Neural cell (in vitro differentiated cells): ENCODE results near the gene PRSS38. TPM values are rescaled to one million over a fixed set of nuclear protein-coding genes. Genes with fewer than 3 reads are reported as not detected.

Experiments used
- H2AFZ ChIP-seq: fragments of 200-600, 300-800 bp; sonication (generic), shearing (Covaris generic); 2 replicates; pipeline ENCODE4 v1.6.0; 2014; ENCODE audit warnings: low read depth, mild to moderate bottlenecking, antibody characterized with exemption, low read length, moderate library complexity
- H3F3A ChIP-seq: fragments of 200-600 bp; shearing (Covaris generic); 2 replicates; pipeline ENCODE4 v1.6.1; 2016; ENCODE audit warnings: mild to moderate bottlenecking, moderate library complexity, mixed read lengths, antibody characterized with exemption, low read length; ENCODE audit not compliant: insufficient read depth, poor library complexity, severe bottlenecking
- H3K27ac ChIP-seq: fragments of 200-600, 300-800 bp; sonication (generic), shearing (Covaris generic); 2 replicates; pipeline ENCODE4 v1.5.1; 2014; ENCODE audit warnings: mild to moderate bottlenecking, low read length, moderate library complexity
- H3K27me3 ChIP-seq: fragments of 300-800, 200-600 bp; sonication (generic), shearing (Covaris generic); 2 replicates; pipeline ENCODE4 v1.6.0; 2014; ENCODE audit warnings: mild to moderate bottlenecking, low read depth, low read length, moderate library complexity; ENCODE audit not compliant: insufficient read depth
- H3K36me3 ChIP-seq: fragments of 300-800, 200-600 bp; sonication (generic), shearing (Covaris generic); 2 replicates; pipeline ENCODE4 v1.5.1; 2014; ENCODE audit warnings: mild to moderate bottlenecking, antibody characterized with exemption, low read length, moderate library complexity; ENCODE audit not compliant: insufficient read depth
- H3K4me2 ChIP-seq: fragments of 300-800, 200-600 bp; sonication (generic), shearing (Covaris generic); 2 replicates; pipeline ENCODE4 v1.6.0; 2014; ENCODE audit warnings: mild to moderate bottlenecking, low read length
- H3K4me3 ChIP-seq: fragments of 300-800, 200-600 bp; sonication (generic), shearing (Covaris generic); 2 replicates; pipeline ENCODE4 v1.5.1; 2014; ENCODE audit warnings: mild to moderate bottlenecking, low read length, moderate library complexity
- H3K79me2 ChIP-seq: fragments of 200-600 bp; shearing (Covaris generic); replicated peaks from 2 replicates; pipeline ENCODE4 v1.6.0; 2014; ENCODE audit warnings: mild to moderate bottlenecking, low read length, moderate library complexity; ENCODE audit not compliant: insufficient read depth
- H3K9ac ChIP-seq: fragments of 300-800, 200-600 bp; sonication (generic), shearing (Covaris generic); 2 replicates; pipeline ENCODE4 v1.6.1; 2016; ENCODE audit warnings: mild to moderate bottlenecking, low read length, mixed read lengths
- H3K9me2 ChIP-seq: fragments of 200-600 bp; shearing (Covaris generic); 2 replicates; pipeline ENCODE4 v1.6.1; 2016; ENCODE audit warnings: mild to moderate bottlenecking, low read length, mixed read lengths; ENCODE audit not compliant: insufficient read depth
- H3K9me3 ChIP-seq: fragments of 200-600, 300-800 bp; sonication (generic), shearing (Covaris generic); 2 replicates; pipeline ENCODE4 v1.6.1; 2016; ENCODE audit warnings: mild to moderate bottlenecking, mixed run types, low read length, moderate library complexity, mixed read lengths
- H4K20me1 ChIP-seq: fragments of 200-600 bp; shearing (Covaris generic); 2 replicates; pipeline ENCODE4 v1.6.1; 2016; ENCODE audit warnings: mild to moderate bottlenecking, mixed run types; ENCODE audit not compliant: insufficient read depth
- EP300 ChIP-seq: fragments of 450-650 bp; conservative IDR thresholded peaks from 2 replicates; pipeline ENCODE4 v1.6.1; 2014; ENCODE audit warnings: antibody characterized with exemption, mild to moderate bottlenecking, moderate library complexity; ENCODE audit not compliant: poor library complexity, severe bottlenecking
- EZH2 ChIP-seq: fragments of 200-600, 300-800 bp; shearing (Covaris generic), sonication (generic); IDR thresholded peaks from 2 replicates; pipeline ENCODE4 v1.6.1; 2014; ENCODE audit warnings: antibody characterized with exemption, low read length, borderline replicate concordance, mild to moderate bottlenecking; ENCODE audit not compliant: insufficient read depth, poor library complexity, severe bottlenecking
- MXI1 ChIP-seq: fragments of 450-650 bp; conservative IDR thresholded peaks from 2 replicates; pipeline ENCODE4 v1.6.1; 2014; ENCODE audit warnings: antibody characterized with exemption, mild to moderate bottlenecking; ENCODE audit not compliant: poor library complexity, severe bottlenecking
- POLR2AphosphoS5 ChIP-seq: IDR thresholded peaks from 2 replicates; pipeline ENCODE4 v1.6.1; 2012
- RAD21 ChIP-seq: fragments of 450-650 bp; conservative IDR thresholded peaks from 2 replicates; pipeline ENCODE4 v1.6.1; 2014; ENCODE audit warnings: antibody characterized with exemption, mild to moderate bottlenecking, moderate library complexity
- SMC3 ChIP-seq: fragments of 450-650 bp; conservative IDR thresholded peaks from 2 replicates; pipeline ENCODE4 v1.6.1; 2014; ENCODE audit warnings: antibody characterized with exemption, mild to moderate bottlenecking, moderate library complexity; ENCODE audit not compliant: poor library complexity
- TAF1 ChIP-seq: IDR thresholded peaks from 2 replicates; pipeline ENCODE4 v1.6.1; 2012; ENCODE audit warnings: low read depth
- polyA plus RNA-seq: library from polyadenylated mRNA; depleted of rRNA; stranded (reverse); fragments of >200 nt; gene quantifications from 2 replicates; pipeline ENCODE4 v1.2.3, GENCODE V29; 2014
- TF ChIP-seq, protein P1 (sequence below): IDR thresholded peaks from 2 replicates; pipeline ENCODE4 v1.6.1; 2012; ENCODE audit warnings: borderline replicate concordance
- TF ChIP-seq, protein P2 (sequence below): fragments of 450-650 bp; IDR thresholded peaks from 2 replicates; pipeline ENCODE4 v1.5.1; 2014; ENCODE audit warnings: antibody characterized with exemption, mild to moderate bottlenecking, moderate library complexity; ENCODE audit not compliant: poor library complexity, severe bottlenecking

The PRSS38 gene
- polyA plus RNA-seq, 1 donor from 2014 or later = not detected

DNA sequence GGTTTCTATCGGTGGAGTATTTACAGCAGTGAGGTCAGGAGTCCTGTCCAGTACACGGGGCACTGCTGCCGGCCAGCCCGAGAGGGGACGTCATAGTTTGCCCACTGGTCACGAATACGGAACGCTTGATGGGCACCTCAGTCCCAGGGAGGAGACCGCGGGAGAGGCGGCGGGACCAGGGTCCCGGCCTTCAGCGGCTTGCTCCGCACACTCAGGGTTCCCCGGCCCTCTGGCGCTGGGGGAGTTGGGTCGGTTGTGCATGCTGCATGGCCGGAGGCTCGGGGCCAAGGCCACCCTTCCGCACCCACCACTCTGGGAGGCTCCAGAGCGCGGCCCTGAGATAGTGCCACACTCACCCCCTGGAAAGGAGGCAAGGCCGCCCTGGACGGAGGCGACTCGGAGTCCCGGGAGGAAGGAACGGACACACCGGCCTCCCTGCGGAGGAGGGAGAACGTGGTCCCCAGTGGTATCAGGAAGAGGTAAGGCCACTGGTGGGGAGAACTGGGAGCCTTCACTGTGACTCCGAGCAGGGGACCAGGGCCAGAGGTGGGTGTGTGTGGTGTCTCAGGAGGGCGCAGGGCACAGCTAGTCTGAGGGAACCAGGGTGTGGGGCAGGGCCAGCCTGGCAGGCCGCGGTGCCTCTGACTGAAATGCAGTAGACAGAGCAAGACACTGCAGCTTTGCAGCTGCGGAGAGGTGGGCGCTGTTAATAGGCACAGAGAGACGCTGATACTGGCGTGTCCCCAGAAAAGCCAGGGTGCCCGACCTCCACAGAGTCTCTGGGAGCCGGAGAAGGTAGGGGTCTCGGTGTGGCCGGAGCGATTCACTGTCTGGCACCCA, 28.6 kb upstream of the PRSS38 start:
- no peak overlapping the region for H2AFZ ChIP-seq
- no peak overlapping the region for H3K4me2 ChIP-seq
- no peaks in the 10 kb centered on the region for H3K9me2 ChIP-seq
- H3K27me3 ChIP-seq = peaks cover 17% of the 10 kb centered on the region
- TF ChIP-seq, protein P1, sequence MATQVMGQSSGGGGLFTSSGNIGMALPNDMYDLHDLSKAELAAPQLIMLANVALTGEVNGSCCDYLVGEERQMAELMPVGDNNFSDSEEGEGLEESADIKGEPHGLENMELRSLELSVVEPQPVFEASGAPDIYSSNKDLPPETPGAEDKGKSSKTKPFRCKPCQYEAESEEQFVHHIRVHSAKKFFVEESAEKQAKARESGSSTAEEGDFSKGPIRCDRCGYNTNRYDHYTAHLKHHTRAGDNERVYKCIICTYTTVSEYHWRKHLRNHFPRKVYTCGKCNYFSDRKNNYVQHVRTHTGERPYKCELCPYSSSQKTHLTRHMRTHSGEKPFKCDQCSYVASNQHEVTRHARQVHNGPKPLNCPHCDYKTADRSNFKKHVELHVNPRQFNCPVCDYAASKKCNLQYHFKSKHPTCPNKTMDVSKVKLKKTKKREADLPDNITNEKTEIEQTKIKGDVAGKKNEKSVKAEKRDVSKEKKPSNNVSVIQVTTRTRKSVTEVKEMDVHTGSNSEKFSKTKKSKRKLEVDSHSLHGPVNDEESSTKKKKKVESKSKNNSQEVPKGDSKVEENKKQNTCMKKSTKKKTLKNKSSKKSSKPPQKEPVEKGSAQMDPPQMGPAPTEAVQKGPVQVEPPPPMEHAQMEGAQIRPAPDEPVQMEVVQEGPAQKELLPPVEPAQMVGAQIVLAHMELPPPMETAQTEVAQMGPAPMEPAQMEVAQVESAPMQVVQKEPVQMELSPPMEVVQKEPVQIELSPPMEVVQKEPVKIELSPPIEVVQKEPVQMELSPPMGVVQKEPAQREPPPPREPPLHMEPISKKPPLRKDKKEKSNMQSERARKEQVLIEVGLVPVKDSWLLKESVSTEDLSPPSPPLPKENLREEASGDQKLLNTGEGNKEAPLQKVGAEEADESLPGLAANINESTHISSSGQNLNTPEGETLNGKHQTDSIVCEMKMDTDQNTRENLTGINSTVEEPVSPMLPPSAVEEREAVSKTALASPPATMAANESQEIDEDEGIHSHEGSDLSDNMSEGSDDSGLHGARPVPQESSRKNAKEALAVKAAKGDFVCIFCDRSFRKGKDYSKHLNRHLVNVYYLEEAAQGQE = no peak
- no peak for TF ChIP-seq MXI1
- no peak for TF ChIP-seq RAD21
- TF ChIP-seq EZH2 = no peak
- TF ChIP-seq, protein P2, sequence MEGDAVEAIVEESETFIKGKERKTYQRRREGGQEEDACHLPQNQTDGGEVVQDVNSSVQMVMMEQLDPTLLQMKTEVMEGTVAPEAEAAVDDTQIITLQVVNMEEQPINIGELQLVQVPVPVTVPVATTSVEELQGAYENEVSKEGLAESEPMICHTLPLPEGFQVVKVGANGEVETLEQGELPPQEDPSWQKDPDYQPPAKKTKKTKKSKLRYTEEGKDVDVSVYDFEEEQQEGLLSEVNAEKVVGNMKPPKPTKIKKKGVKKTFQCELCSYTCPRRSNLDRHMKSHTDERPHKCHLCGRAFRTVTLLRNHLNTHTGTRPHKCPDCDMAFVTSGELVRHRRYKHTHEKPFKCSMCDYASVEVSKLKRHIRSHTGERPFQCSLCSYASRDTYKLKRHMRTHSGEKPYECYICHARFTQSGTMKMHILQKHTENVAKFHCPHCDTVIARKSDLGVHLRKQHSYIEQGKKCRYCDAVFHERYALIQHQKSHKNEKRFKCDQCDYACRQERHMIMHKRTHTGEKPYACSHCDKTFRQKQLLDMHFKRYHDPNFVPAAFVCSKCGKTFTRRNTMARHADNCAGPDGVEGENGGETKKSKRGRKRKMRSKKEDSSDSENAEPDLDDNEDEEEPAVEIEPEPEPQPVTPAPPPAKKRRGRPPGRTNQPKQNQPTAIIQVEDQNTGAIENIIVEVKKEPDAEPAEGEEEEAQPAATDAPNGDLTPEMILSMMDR = no peak
- no peak for TF ChIP-seq TAF1
- no peak for TF ChIP-seq SMC3
- TF ChIP-seq POLR2AphosphoS5 = no peak
- TF ChIP-seq EP300 = no peak
- H3K79me2 ChIP-seq = no peaks in the 10 kb centered on the region
- no peak overlapping the region for H3K27ac ChIP-seq
- H3K36me3 ChIP-seq = no peaks in the 10 kb centered on the region
- peak overlapping the region; percentile 85 for H3K4me3 ChIP-seq
- H3F3A ChIP-seq = no peaks in the 10 kb centered on the region
- no peaks in the 10 kb centered on the region for H3K9me3 ChIP-seq
- no peaks in the 10 kb centered on the region for H4K20me1 ChIP-seq
- H3K9ac ChIP-seq = peak overlapping the region; percentile 23

DNA sequence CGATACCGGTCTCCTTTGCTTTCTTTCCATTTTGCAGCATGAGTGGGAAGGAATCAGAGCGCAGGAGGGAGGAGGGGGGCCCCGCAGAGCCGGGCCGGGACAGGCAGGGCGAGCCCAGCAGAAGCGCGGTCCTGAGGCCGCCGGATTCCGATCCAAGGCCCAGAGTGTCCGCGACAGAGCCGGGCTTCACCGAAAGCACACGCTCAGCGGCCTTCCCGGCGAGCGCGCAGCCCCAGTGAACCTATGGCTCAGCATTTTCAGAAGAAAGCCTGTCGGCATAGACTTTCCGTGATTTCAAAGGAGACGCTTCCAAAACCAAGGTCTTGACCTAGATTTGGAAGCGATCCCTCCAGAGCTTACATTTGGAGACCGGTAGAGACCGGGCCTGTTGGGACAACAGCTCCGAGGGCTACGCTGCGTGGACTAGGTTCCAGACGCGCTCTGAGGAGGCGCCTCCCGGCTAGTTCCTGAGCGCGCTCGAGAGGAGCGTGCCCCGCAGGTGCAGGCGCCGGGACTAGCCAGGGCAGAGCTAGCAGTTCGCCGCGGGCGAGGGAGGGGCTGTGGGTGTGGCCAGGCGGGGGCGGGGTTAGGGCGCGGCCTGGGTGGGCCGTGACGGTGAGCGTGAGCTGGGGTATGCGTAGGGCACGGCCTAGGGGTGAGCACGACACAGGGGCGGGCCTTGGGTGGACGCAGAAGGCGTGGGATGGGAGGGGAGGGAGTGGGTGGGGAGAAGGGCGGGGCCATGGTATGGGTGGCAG, 27.8 kb upstream of the PRSS38 start:
- H4K20me1 ChIP-seq = no peaks in the 10 kb centered on the region
- H2AFZ ChIP-seq = no peak overlapping the region
- no peak overlapping the region for H3K27ac ChIP-seq
- H3K9me3 ChIP-seq = no peaks in the 10 kb centered on the region
- no peaks in the 10 kb centered on the region for H3K79me2 ChIP-seq
- TF ChIP-seq, protein P2 = no peak
- TF ChIP-seq EP300 (no peak), POLR2AphosphoS5 (no peak), TAF1 (no peak), SMC3 (no peak), MXI1 (no peak), EZH2 (no peak), RAD21 (no peak)
- TF ChIP-seq, protein P1 = no peak
- peaks cover 17% of the 10 kb centered on the region for H3K27me3 ChIP-seq
- H3K36me3 ChIP-seq = no peaks in the 10 kb centered on the region
- H3F3A ChIP-seq = no peaks in the 10 kb centered on the region
- H3K4me3 ChIP-seq = peak overlapping the region; percentile 85
- no peak overlapping the region for H3K4me2 ChIP-seq
- no peaks in the 10 kb centered on the region for H3K9me2 ChIP-seq
- H3K9ac ChIP-seq = peak overlapping the region; percentile 23
